Measurements from ENCODE around the gene RYR3.

The RYR3 gene

DNA sequence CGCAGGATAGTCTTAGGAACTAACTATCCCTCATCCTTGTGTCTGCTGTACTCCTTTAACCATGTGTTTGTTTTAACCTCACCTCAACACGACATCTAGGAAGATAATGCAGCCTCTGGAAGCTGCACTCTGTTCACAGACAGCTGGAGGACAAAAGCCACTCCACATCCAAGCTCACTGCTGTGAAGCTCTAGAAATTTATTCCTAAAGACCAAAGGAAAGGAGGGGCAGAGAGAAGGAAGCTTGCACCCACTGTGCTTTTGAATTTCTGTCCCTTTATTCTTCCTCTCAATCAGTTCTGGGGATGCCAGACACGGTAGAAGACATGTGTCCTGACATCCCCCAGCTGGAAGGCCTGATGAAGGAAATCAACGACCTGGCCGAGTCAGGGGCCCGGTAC lies 474.6 kb downstream of the RYR3 start:
- TF ChIP-seq ISL1 (CRISPR knock-in tag; IDR thresholded peaks at IDR 0.05) (no peak), BACH2 (CRISPR knock-in tag; IDR thresholded peaks at IDR 0.05; ENCODE audit: borderline replicate concordance) (no peak), GLIS3 (CRISPR knock-in tag; IDR thresholded peaks at IDR 0.05) (no peak), ZFP30 (CRISPR knock-in tag; IDR thresholded peaks at IDR 0.05) (no peak), CSDC2 (CRISPR knock-in tag; IDR thresholded peaks at IDR 0.05) (no peak), TSHZ2 (CRISPR knock-in tag; IDR thresholded peaks at IDR 0.05) (no peak), CREB5 (CRISPR knock-in tag; IDR thresholded peaks at IDR 0.05; ENCODE audit: low read depth) (no peak), ZC3H10 (CRISPR knock-in tag; IDR thresholded peaks at IDR 0.05) (no peak), ESRRG (CRISPR knock-in tag; IDR thresholded peaks at IDR 0.05) (no peak), PPARA (CRISPR knock-in tag; IDR thresholded peaks at IDR 0.05; ENCODE audit: borderline replicate concordance) (no peak)
- TF ChIP-seq, protein P1, sequence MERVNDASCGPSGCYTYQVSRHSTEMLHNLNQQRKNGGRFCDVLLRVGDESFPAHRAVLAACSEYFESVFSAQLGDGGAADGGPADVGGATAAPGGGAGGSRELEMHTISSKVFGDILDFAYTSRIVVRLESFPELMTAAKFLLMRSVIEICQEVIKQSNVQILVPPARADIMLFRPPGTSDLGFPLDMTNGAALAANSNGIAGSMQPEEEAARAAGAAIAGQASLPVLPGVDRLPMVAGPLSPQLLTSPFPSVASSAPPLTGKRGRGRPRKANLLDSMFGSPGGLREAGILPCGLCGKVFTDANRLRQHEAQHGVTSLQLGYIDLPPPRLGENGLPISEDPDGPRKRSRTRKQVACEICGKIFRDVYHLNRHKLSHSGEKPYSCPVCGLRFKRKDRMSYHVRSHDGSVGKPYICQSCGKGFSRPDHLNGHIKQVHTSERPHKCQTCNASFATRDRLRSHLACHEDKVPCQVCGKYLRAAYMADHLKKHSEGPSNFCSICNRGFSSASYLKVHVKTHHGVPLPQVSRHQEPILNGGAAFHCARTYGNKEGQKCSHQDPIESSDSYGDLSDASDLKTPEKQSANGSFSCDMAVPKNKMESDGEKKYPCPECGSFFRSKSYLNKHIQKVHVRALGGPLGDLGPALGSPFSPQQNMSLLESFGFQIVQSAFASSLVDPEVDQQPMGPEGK (CRISPR knock-in tag; IDR thresholded peaks at IDR 0.05; ENCODE audit: borderline replicate concordance): no peak
- TF ChIP-seq, protein P2, sequence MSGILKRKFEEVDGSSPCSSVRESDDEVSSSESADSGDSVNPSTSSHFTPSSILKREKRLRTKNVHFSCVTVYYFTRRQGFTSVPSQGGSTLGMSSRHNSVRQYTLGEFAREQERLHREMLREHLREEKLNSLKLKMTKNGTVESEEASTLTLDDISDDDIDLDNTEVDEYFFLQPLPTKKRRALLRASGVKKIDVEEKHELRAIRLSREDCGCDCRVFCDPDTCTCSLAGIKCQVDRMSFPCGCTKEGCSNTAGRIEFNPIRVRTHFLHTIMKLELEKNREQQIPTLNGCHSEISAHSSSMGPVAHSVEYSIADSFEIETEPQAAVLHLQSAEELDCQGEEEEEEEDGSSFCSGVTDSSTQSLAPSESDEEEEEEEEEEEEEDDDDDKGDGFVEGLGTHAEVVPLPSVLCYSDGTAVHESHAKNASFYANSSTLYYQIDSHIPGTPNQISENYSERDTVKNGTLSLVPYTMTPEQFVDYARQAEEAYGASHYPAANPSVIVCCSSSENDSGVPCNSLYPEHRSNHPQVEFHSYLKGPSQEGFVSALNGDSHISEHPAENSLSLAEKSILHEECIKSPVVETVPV (CRISPR knock-in tag; IDR thresholded peaks at IDR 0.05): no peak

DNA sequence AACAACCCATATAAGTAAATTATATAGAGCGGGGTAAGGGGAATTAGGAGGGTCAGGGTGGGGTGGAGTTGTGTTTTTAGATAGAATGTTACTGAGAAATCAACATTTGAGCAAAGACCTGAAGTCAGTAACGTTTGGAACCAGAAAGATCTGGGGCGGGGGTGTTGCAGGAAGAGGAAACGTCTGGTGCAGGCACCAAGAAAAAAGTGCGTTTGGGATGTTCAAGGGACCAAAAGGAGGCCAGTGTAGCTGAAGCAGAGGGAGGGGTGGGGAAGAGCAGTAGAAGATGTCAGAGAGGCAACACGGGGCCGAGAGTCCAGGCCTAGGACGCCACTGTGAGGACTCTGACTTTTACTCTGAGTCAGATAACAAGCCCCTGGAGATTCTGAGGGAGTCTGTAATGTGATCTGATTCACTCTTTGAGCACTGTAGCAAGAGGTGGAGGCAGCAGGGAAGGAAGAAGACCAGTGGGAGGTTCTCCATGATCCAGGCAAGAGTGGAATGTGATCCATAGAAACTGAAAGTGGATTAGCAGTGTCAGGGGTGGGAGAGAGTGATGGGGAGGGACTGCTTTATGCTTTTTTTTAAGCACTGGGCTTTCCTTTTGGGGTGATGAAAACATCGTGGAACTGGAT lies 478.3 kb downstream of the RYR3 start:
- TF ChIP-seq GLIS3 (CRISPR knock-in tag; IDR thresholded peaks at IDR 0.05) (no peak), TSHZ2 (CRISPR knock-in tag; IDR thresholded peaks at IDR 0.05) (no peak), OSR1 (CRISPR knock-in tag; IDR thresholded peaks at IDR 0.05) (no peak), ZFP3 (CRISPR knock-in tag; IDR thresholded peaks at IDR 0.05) (no peak), CREB5 (CRISPR knock-in tag; IDR thresholded peaks at IDR 0.05; ENCODE audit: low read depth) (no peak), SNAI2 (CRISPR knock-in tag; IDR thresholded peaks at IDR 0.05) (no peak), ISL1 (CRISPR knock-in tag; IDR thresholded peaks at IDR 0.05) (no peak), PPARA (CRISPR knock-in tag; IDR thresholded peaks at IDR 0.05; ENCODE audit: borderline replicate concordance) (no peak), ESRRG (CRISPR knock-in tag; IDR thresholded peaks at IDR 0.05) (no peak), BACH2 (CRISPR knock-in tag; IDR thresholded peaks at IDR 0.05; ENCODE audit: borderline replicate concordance) (no peak), ZNF565 (CRISPR knock-in tag; conservative IDR thresholded peaks at IDR 0.05; ENCODE audit: low read depth) (no peak), RARB (CRISPR knock-in tag; IDR thresholded peaks at IDR 0.05) (no peak), ARNTL (CRISPR knock-in tag; IDR thresholded peaks at IDR 0.05; ENCODE audit: borderline replicate concordance, low read depth) (no peak)
- TF ChIP-seq, protein P3, sequence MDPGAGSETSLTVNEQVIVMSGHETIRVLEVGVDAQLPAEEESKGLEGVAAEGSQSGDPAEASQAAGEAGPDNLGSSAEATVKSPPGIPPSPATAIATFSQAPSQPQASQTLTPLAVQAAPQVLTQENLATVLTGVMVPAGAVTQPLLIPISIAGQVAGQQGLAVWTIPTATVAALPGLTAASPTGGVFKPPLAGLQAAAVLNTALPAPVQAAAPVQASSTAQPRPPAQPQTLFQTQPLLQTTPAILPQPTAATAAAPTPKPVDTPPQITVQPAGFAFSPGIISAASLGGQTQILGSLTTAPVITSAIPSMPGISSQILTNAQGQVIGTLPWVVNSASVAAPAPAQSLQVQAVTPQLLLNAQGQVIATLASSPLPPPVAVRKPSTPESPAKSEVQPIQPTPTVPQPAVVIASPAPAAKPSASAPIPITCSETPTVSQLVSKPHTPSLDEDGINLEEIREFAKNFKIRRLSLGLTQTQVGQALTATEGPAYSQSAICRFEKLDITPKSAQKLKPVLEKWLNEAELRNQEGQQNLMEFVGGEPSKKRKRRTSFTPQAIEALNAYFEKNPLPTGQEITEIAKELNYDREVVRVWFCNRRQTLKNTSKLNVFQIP (CRISPR knock-in tag; IDR thresholded peaks at IDR 0.05; ENCODE audit: borderline replicate concordance, low read depth): no peak
- TF ChIP-seq, protein P1 (CRISPR knock-in tag; IDR thresholded peaks at IDR 0.05; ENCODE audit: borderline replicate concordance): no peak
- TF ChIP-seq, protein P2 (CRISPR knock-in tag; IDR thresholded peaks at IDR 0.05): no peak
- ATAC-seq: no peak; the same call in 2 of the 3 replicates

More for the DNA sequence above, 474.6 kb downstream of the RYR3 start:
- ATAC-seq: no peak
